Activated CD8-positive, alpha-beta T cell treated with anti-CD3 and anti-CD28 coated beads, Interleukin-2, amount 10 ng/mL, durations not matched to agents 7 days and 5 days (primary cell): Measurements from ENCODE around the gene ELL2. TPM values are rescaled to one million over a fixed set of nuclear protein-coding genes. Genes with fewer than 3 reads are reported as not detected.

Experiments
- ATAC-seq: fragments of 150-1000 bp; cut with Tn5 transposase; one replicate; pipeline ENCODE4 v1.10.0; 2021; ENCODE audit warnings: moderate library complexity
- CTCF ChIA-PET: fragments of 350-600 bp; sonication (Branson Sonifier 250); formaldehyde crosslinking; loops from one replicate; lab custom pipeline; 2021; ENCODE audit warnings: antibody characterized with exemption; lab: Charles Lee
- POLR2A ChIA-PET: fragments of 350-600 bp; sonication (Branson Sonifier 250); formaldehyde crosslinking; loops from one replicate; lab custom pipeline; 2021; ENCODE audit warnings: antibody characterized with exemption; lab: Charles Lee
- DNase-seq: peaks from one replicate; pipeline ENCODE4 v3.0.0-alpha.2; 2020
- H3K27ac Mint-ChIP-seq: one replicate; pipeline ENCODE4 v1.8.0; 2021; ENCODE audit warnings: mild to moderate bottlenecking, mixed read lengths
- H3K27me3 Mint-ChIP-seq: one replicate; pipeline ENCODE4 v1.8.0; 2021; ENCODE audit warnings: low read depth, mixed read lengths
- H3K36me3 Mint-ChIP-seq: one replicate; pipeline ENCODE4 v1.8.0; 2021; ENCODE audit warnings: low read depth, mixed read lengths
- H3K4me1 Mint-ChIP-seq: one replicate; pipeline ENCODE4 v1.8.0; 2021; ENCODE audit warnings: low read depth, mixed read lengths
- H3K4me3 Mint-ChIP-seq: one replicate; pipeline ENCODE4 v1.8.0; 2021; ENCODE audit warnings: mild to moderate bottlenecking, mixed read lengths
- H3K9me3 Mint-ChIP-seq: one replicate; pipeline ENCODE4 v1.8.0; 2022; ENCODE audit warnings: mixed read lengths; ENCODE audit not compliant: insufficient read depth
- total RNA-seq, 2 experiments: library from RNA; stranded (reverse); gene quantifications; one replicate each; pipeline ENCODE4 v1.2.3, GENCODE V29; 2021

The ELL2 gene
- total RNA-seq, 2 experiments from 2014 or later: 11.0 to 11.1 TPM

- ChIA-PET CTCF (interaction anchor here (2.9 kb wide), 1 partner anchor 14 kb away, joined by 13 read pairs; the partner anchor contains the start of gene ELL2), POLR2A (no interaction called here)
- H3K9me3 Mint-ChIP-seq: peaks cover 4% of the 10 kb centered on the region
- peaks cover 9% of the 10 kb centered on the region for H3K27me3 Mint-ChIP-seq
- peaks cover 11% of the 10 kb centered on the region for H3K4me1 Mint-ChIP-seq
- no peaks in the 10 kb centered on the region for H3K36me3 Mint-ChIP-seq
- H3K4me3 Mint-ChIP-seq: no peak overlapping the region
- DNase-seq: no peak
- no peak overlapping the region for H3K27ac Mint-ChIP-seq
- ATAC-seq: no peak
Observed at GRCh38 chr5:95975703-95976102, 14.1 kb upstream of the ELL2 start.

GRCh38 chr5:95973793-95974325 is 12.2 kb upstream of the ELL2 start:
- Mint-ChIP-seq H3K4me3 (no peak overlapping the region), H3K27me3 (peaks cover 9% of the 10 kb centered on the region)

GRCh38 chr5:95972196-95972595 is 10.5 kb upstream of the ELL2 start:
- ChIA-PET POLR2A (no interaction called here), CTCF (no interaction called here)
- DNase-seq (no peak), ATAC-seq (no peak)
- Mint-ChIP-seq H3K36me3 (no peaks in the 10 kb centered on the region), H3K27ac (no peak overlapping the region), H3K9me3 (peaks cover 4% of the 10 kb centered on the region), H3K27me3 (peaks cover 2% of the 10 kb centered on the region), H3K4me3 (no peak overlapping the region), H3K4me1 (peaks cover 11% of the 10 kb centered on the region)

More at GRCh38 chr5:95973793-95974325, 12.2 kb upstream of the ELL2 start:
- ChIA-PET POLR2A (interaction anchor here (0.6 kb wide), 1 partner anchor 49 kb away, joined by 3 read pairs; no protein-coding TSS in a partner anchor), CTCF (interaction anchor here (0.7 to 2.9 kb wide), 5 partner anchors 12 to 372 kb away, joined by 3 to 13 read pairs (median 3); partner anchors contain the start of gene ELL2)
- H3K36me3 Mint-ChIP-seq: no peaks in the 10 kb centered on the region
- peak overlapping the region; percentile 53 for H3K27ac Mint-ChIP-seq
- H3K9me3 Mint-ChIP-seq: peaks cover 4% of the 10 kb centered on the region
- no peak for DNase-seq
- peaks cover 11% of the 10 kb centered on the region for H3K4me1 Mint-ChIP-seq
- ATAC-seq: peak; percentile 64

GRCh38 chr5:95970359-95970704 is 8.7 kb upstream of the ELL2 start:
- Mint-ChIP-seq H3K27me3 (peaks cover 6% of the 10 kb centered on the region), H3K36me3 (no peaks in the 10 kb centered on the region), H3K4me3 (no peak overlapping the region), H3K4me1 (peaks cover 11% of the 10 kb centered on the region), H3K27ac (no peak overlapping the region), H3K9me3 (peaks cover 4% of the 10 kb centered on the region)
- POLR2A ChIA-PET: no interaction called here
- DNase-seq (no peak), ATAC-seq (no peak)
- CTCF ChIA-PET: interaction anchor here (0.7 kb wide), 1 partner anchor 1589 kb away, joined by 3 read pairs; no protein-coding TSS in a partner anchor

GRCh38 chr5:95969651-95970358 is 8.2 kb upstream of the ELL2 start:
- Mint-ChIP-seq H3K27me3 (peaks cover 6% of the 10 kb centered on the region), H3K9me3 (peaks cover 4% of the 10 kb centered on the region), H3K4me3 (no peak overlapping the region), H3K36me3 (no peaks in the 10 kb centered on the region), H3K27ac (no peak overlapping the region), H3K4me1 (peaks cover 11% of the 10 kb centered on the region)
- ATAC-seq: no peak
- CTCF ChIA-PET: interaction anchor here (1.1 kb wide), 1 partner anchor 78 kb away, joined by 3 read pairs; no protein-coding TSS in a partner anchor
- no peak for DNase-seq
- POLR2A ChIA-PET: no interaction called here

- H3K27me3 Mint-ChIP-seq: peaks cover 6% of the 10 kb centered on the region
- no peak for ATAC-seq
- ChIA-PET POLR2A (no interaction called here), CTCF (interaction anchor here (1.1 to 1.6 kb wide), 2 partner anchors 79 to 367 kb away, joined by 3 read pairs; no protein-coding TSS in a partner anchor)
- no peak overlapping the region for H3K27ac Mint-ChIP-seq
- no peaks in the 10 kb centered on the region for H3K36me3 Mint-ChIP-seq
- DNase-seq: no peak
- H3K4me3 Mint-ChIP-seq: no peak overlapping the region
- peaks cover 4% of the 10 kb centered on the region for H3K9me3 Mint-ChIP-seq
- H3K4me1 Mint-ChIP-seq: peaks cover 7% of the 10 kb centered on the region
Observed at GRCh38 chr5:95969055-95969454, 7.4 kb upstream of the ELL2 start.

- DNase-seq: no peak
- no peak overlapping the region for H3K4me3 Mint-ChIP-seq
- CTCF ChIA-PET: no interaction called here
- H3K4me1 Mint-ChIP-seq: peaks cover 6% of the 10 kb centered on the region
- POLR2A ChIA-PET: no interaction called here
- no peaks in the 10 kb centered on the region for H3K9me3 Mint-ChIP-seq
- ATAC-seq: no peak
- H3K27me3 Mint-ChIP-seq: peaks cover 9% of the 10 kb centered on the region
- H3K27ac Mint-ChIP-seq: no peak overlapping the region
- H3K36me3 Mint-ChIP-seq: no peaks in the 10 kb centered on the region
Observed at GRCh38 chr5:95967236-95967635, 5.6 kb upstream of the ELL2 start.

GRCh38 chr5:95966005-95966404 is 4.4 kb upstream of the ELL2 start:
- ChIA-PET CTCF (no interaction called here), POLR2A (no interaction called here)
- H3K27ac Mint-ChIP-seq: no peak overlapping the region
- no peak for ATAC-seq
- no peaks in the 10 kb centered on the region for H3K36me3 Mint-ChIP-seq
- no peak overlapping the region for H3K4me3 Mint-ChIP-seq
- H3K4me1 Mint-ChIP-seq: peaks cover 11% of the 10 kb centered on the region
- no peaks in the 10 kb centered on the region for H3K9me3 Mint-ChIP-seq
- peaks cover 9% of the 10 kb centered on the region for H3K27me3 Mint-ChIP-seq
- no peak for DNase-seq

GRCh38 chr5:95963650-95964410 is 2.2 kb upstream of the ELL2 start:
- ATAC-seq: no peak
- no peak overlapping the region for H3K27ac Mint-ChIP-seq
- CTCF ChIA-PET: interaction anchor here (1.2 to 5.7 kb wide), 3 partner anchors 15 to 87 kb away, joined by 3 to 33 read pairs (median 3); no protein-coding TSS in a partner anchor
- peaks cover 31% of the 10 kb centered on the region for H3K4me1 Mint-ChIP-seq
- H3K9me3 Mint-ChIP-seq: no peaks in the 10 kb centered on the region
- POLR2A ChIA-PET: interaction anchor here (1.0 kb wide), 1 partner anchor 99 kb away, joined by 3 read pairs; no protein-coding TSS in a partner anchor
- DNase-seq: no peak
- no peak overlapping the region for H3K4me3 Mint-ChIP-seq
- H3K36me3 Mint-ChIP-seq: no peaks in the 10 kb centered on the region
- H3K27me3 Mint-ChIP-seq: peaks cover 9% of the 10 kb centered on the region

GRCh38 chr5:95962785-95963184 is 1.1 kb upstream of the ELL2 start:
- H3K4me3 Mint-ChIP-seq: peak overlapping the region; percentile 94
- peaks cover 39% of the 10 kb centered on the region for H3K4me1 Mint-ChIP-seq
- no peak for ATAC-seq
- DNase-seq: no peak
- peaks cover 7% of the 10 kb centered on the region for H3K27me3 Mint-ChIP-seq
- CTCF ChIA-PET: interaction anchor here (0.9 to 5.7 kb wide), 7 partner anchors 11 to 373 kb away, joined by 3 to 33 read pairs (median 7); no protein-coding TSS in a partner anchor
- POLR2A ChIA-PET: interaction anchor here (0.6 to 1.0 kb wide), 2 partner anchors 100 to 1387 kb away, joined by 3 read pairs; no protein-coding TSS in a partner anchor
- no peaks in the 10 kb centered on the region for H3K36me3 Mint-ChIP-seq
- peak overlapping the region; percentile 98 for H3K27ac Mint-ChIP-seq
- H3K9me3 Mint-ChIP-seq: no peaks in the 10 kb centered on the region

GRCh38 chr5:95962475-95962773 is 773 bp upstream of the ELL2 start:
- peak overlapping the region; percentile 94 for H3K4me3 Mint-ChIP-seq
- no peaks in the 10 kb centered on the region for H3K36me3 Mint-ChIP-seq
- ChIA-PET CTCF (interaction anchor here (0.9 to 5.7 kb wide), 8 partner anchors 12 to 373 kb away, joined by 3 to 33 read pairs (median 7); no protein-coding TSS in a partner anchor), POLR2A (interaction anchor here (0.6 to 2.5 kb wide), 2 partner anchors 12 to 1387 kb away, joined by 3 to 10 read pairs; no protein-coding TSS in a partner anchor)
- peaks cover 39% of the 10 kb centered on the region for H3K4me1 Mint-ChIP-seq
- H3K27ac Mint-ChIP-seq: peak overlapping the region; percentile 98
- DNase-seq: no peak
- peaks cover 7% of the 10 kb centered on the region for H3K27me3 Mint-ChIP-seq
- no peaks in the 10 kb centered on the region for H3K9me3 Mint-ChIP-seq
- no peak for ATAC-seq
